Smooth muscle cell (in vitro differentiated cells): ENCODE measurements around the gene FGFR2. TPM values are rescaled to one million over a fixed set of nuclear protein-coding genes. Genes with fewer than 3 reads are reported as not detected.

Source experiments
- DNase-seq: peaks from one replicate; lab custom pipeline; 2025; ENCODE audit not compliant: unreplicated experiment; lab: John Stamatoyannopoulos, UW
- H2AFZ ChIP-seq: fragments of 200-600 bp; sonication (generic); 2 replicates; pipeline ENCODE4 v1.6.0; 2016; ENCODE audit warnings: antibody characterized with exemption, low read depth, mild to moderate bottlenecking
- H3F3A ChIP-seq: fragments of 200-600 bp; sonication (generic); 2 replicates; pipeline ENCODE4 v1.6.0; 2017; ENCODE audit warnings: antibody characterized with exemption, low read depth
- H3K27ac ChIP-seq: fragments of 200-600 bp; sonication (generic); 2 replicates; pipeline ENCODE4 v1.5.1; 2016; ENCODE audit warnings: low read depth, mild to moderate bottlenecking
- H3K27me3 ChIP-seq: fragments of 200-600 bp; sonication (generic); 2 replicates; pipeline ENCODE4 v1.6.1; 2016; ENCODE audit warnings: low read depth, mild to moderate bottlenecking
- H3K36me3 ChIP-seq: fragments of 200-600 bp; sonication (generic); 2 replicates; pipeline ENCODE4 v1.5.1; 2016; ENCODE audit warnings: low read depth
- H3K4me1 ChIP-seq: fragments of 200-600 bp; sonication (generic); 2 replicates; pipeline ENCODE4 v1.5.1; 2016; ENCODE audit warnings: low read depth
- H3K4me2 ChIP-seq: fragments of 200-600 bp; sonication (generic); 2 replicates; pipeline ENCODE4 v1.6.0; 2016; ENCODE audit warnings: mild to moderate bottlenecking
- H3K4me3 ChIP-seq: fragments of 200-600 bp; sonication (generic); 2 replicates; pipeline ENCODE4 v1.5.1; 2016; ENCODE audit warnings: mild to moderate bottlenecking
- H3K79me2 ChIP-seq: fragments of 200-600 bp; sonication (generic); 2 replicates; pipeline ENCODE4 v1.6.0; 2016; ENCODE audit warnings: low read depth, mild to moderate bottlenecking
- H3K9ac ChIP-seq: fragments of 200-600 bp; sonication (generic); 2 replicates; pipeline ENCODE4 v1.6.0; 2016; ENCODE audit warnings: low read depth
- H3K9me3 ChIP-seq: fragments of 200-600 bp; sonication (generic); replicated peaks from 2 replicates; pipeline ENCODE4 v1.5.1; 2016; ENCODE audit warnings: low read depth
- H4K20me1 ChIP-seq: fragments of 200-600 bp; sonication (generic); 2 replicates; pipeline ENCODE4 v1.6.0; 2016; ENCODE audit warnings: low read depth
- CTCF ChIP-seq: fragments of 200-600 bp; sonication (generic); IDR thresholded peaks from 2 replicates; pipeline ENCODE4 v1.5.1; 2017; ENCODE audit warnings: borderline replicate concordance, mild to moderate bottlenecking, antibody characterized with exemption; ENCODE audit not compliant: insufficient read depth, poor library complexity, severe bottlenecking
- WGBS: methylation state at CpG from one replicate; pipeline ENCODE4 v1.1.7; 2016; ENCODE audit warnings: low lambda C conversion rate; 5-methylcytosine and 5-hydroxymethylcytosine counted together
- polyA plus RNA-seq: library from polyadenylated mRNA; unstranded; fragments of >200 nt; fragmentation: Nextera tagmentation; extraction: Ambion mirVana; gene quantifications from 2 replicates; pipeline ENCODE4 v1.2.1, GENCODE V29; 2016
- total RNA-seq: library from RNA; depleted of rRNA; stranded (reverse); fragments of >200 nt; gene quantifications from 2 replicates; pipeline ENCODE4 v1.2.3, GENCODE V29; 2014

The FGFR2 gene
- total and polyA plus RNA-seq, 2 experiments from 2014 or later = 85.9 to 103 TPM

- no peak overlapping the region for H3K27ac ChIP-seq
- no peak for TF ChIP-seq CTCF
- no peak overlapping the region for H3K4me2 ChIP-seq
- no peak overlapping the region for H2AFZ ChIP-seq
- H3K79me2 ChIP-seq = peaks cover 71% of the 10 kb centered on the region
- H3K4me1 ChIP-seq = peaks cover 11% of the 10 kb centered on the region
- H3K4me3 ChIP-seq = no peak overlapping the region
- H3F3A ChIP-seq = peaks cover 18% of the 10 kb centered on the region
- H4K20me1 ChIP-seq = peaks cover 87% of the 10 kb centered on the region
- WGBS = 74% methylated on average over 17 of the region's 17 CpGs
- no peak overlapping the region for H3K9ac ChIP-seq
- H3K9me3 ChIP-seq = no peaks in the 10 kb centered on the region
- no peaks in the 10 kb centered on the region for H3K27me3 ChIP-seq
- H3K36me3 ChIP-seq = no peaks in the 10 kb centered on the region
- no peak for DNase-seq
These were observed 78.2 kb downstream of the FGFR2 start for GRCh38 chr10:121519901-121520493.

- 77% methylated on average over 5 of the region's 5 CpGs for WGBS
- H3K36me3 ChIP-seq = no peaks in the 10 kb centered on the region
- peaks cover 71% of the 10 kb centered on the region for H3K79me2 ChIP-seq
- no peak overlapping the region for H3K4me3 ChIP-seq
- H3K27me3 ChIP-seq = no peaks in the 10 kb centered on the region
- no peak for TF ChIP-seq CTCF
- no peak overlapping the region for H3K27ac ChIP-seq
- H3K4me1 ChIP-seq = peaks cover 7% of the 10 kb centered on the region
- H3K9ac ChIP-seq = no peak overlapping the region
- no peak overlapping the region for H3K4me2 ChIP-seq
- peaks cover 22% of the 10 kb centered on the region for H3F3A ChIP-seq
- H3K9me3 ChIP-seq = no peaks in the 10 kb centered on the region
- H4K20me1 ChIP-seq = peaks cover 86% of the 10 kb centered on the region
- no peak for DNase-seq
- H2AFZ ChIP-seq = no peak overlapping the region
These were observed 78.8 kb downstream of the FGFR2 start for GRCh38 chr10:121519411-121519810.

GRCh38 chr10:121518333-121518732 is 79.9 kb downstream of the FGFR2 start:
- Histone ChIP-seq H4K20me1 (peaks cover 86% of the 10 kb centered on the region), H3K27ac (no peak overlapping the region), H3F3A (peaks cover 20% of the 10 kb centered on the region), H3K36me3 (no peaks in the 10 kb centered on the region), H2AFZ (no peak overlapping the region), H3K79me2 (peaks cover 69% of the 10 kb centered on the region), H3K27me3 (no peaks in the 10 kb centered on the region), H3K9me3 (no peaks in the 10 kb centered on the region), H3K4me2 (no peak overlapping the region), H3K9ac (no peak overlapping the region), H3K4me3 (no peak overlapping the region), H3K4me1 (peaks cover 2% of the 10 kb centered on the region)
- 66% methylated on average over 4 of the region's 4 CpGs for WGBS
- TF ChIP-seq CTCF = no peak
- no peak for DNase-seq

GRCh38 chr10:121516093-121516865 is 82.0 kb downstream of the FGFR2 start:
- H3F3A ChIP-seq = peaks cover 25% of the 10 kb centered on the region
- H3K4me2 ChIP-seq = no peak overlapping the region
- H3K27ac ChIP-seq = no peak overlapping the region
- H4K20me1 ChIP-seq = peaks cover 81% of the 10 kb centered on the region
- H3K4me1 ChIP-seq = peaks cover 2% of the 10 kb centered on the region
- peaks cover 72% of the 10 kb centered on the region for H3K79me2 ChIP-seq
- no peak for TF ChIP-seq CTCF
- no peaks in the 10 kb centered on the region for H3K9me3 ChIP-seq
- DNase-seq = no peak
- H3K9ac ChIP-seq = no peak overlapping the region
- H3K27me3 ChIP-seq = no peaks in the 10 kb centered on the region
- WGBS = 88% methylated on average over 8 of the region's 8 CpGs
- H3K36me3 ChIP-seq = no peaks in the 10 kb centered on the region
- H2AFZ ChIP-seq = no peak overlapping the region
- no peak overlapping the region for H3K4me3 ChIP-seq
